NB4 (cell line): Measurements from ENCODE around the gene ENO2.

Experiments
- CTCF ChIP-seq: IDR thresholded peaks from one replicate; pipeline ENCODE4 v1.5.1; 2012; ENCODE audit warnings: low read depth, low read length
- MAX ChIP-seq: IDR thresholded peaks from 2 replicates; pipeline ENCODE4 v1.6.1; 2011; ENCODE audit warnings: low read depth, low read length
- MYC ChIP-seq: IDR thresholded peaks from 2 replicates; pipeline ENCODE4 v1.6.1; 2011; ENCODE audit warnings: low read depth, low read length

DNA sequence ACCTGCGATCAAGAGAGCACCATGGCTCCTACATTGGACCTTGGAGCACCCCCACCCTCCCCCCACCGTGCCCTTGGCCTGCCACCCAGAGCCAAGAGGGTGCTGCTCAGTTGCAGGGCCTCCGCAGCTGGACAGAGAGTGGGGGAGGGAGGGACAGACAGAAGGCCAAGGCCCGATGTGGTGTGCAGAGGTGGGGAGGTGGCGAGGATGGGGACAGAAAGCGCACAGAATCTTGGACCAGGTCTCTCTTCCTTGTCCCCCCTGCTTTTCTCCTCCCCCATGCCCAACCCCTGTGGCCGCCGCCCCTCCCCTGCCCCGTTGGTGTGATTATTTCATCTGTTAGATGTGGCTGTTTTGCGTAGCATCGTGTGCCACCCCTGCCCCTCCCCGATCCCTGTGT, 27.4 kb downstream of the ENO2 start:
- no peak for TF ChIP-seq CTCF
- no peak for TF ChIP-seq MYC
- TF ChIP-seq MAX = no peak
